MCF 10A (cell line): ENCODE data around the gene PFKFB2. TPM values are rescaled to one million over a fixed set of nuclear protein-coding genes. Genes with fewer than 3 reads are reported as not detected.

ENCODE experiments used
- BruUV-seq: library from RNA; stranded (reverse); fragments of 400-500 nt; replicated peaks from 2 replicates; lab custom pipeline; 2021; lab: Mats Ljungman, UMichigan
- CTCF ChIA-PET: fragments of 300-600 bp; sonication (Branson Sonifier 250); formaldehyde crosslinking; extraction: SDS; loops from one replicate; lab custom pipeline; 2021; ENCODE audit warnings: antibody characterized with exemption, inconsistent platforms; lab: Yijun Ruan, JAX
- POLR2A ChIA-PET: fragments of 300-600, 350-650 bp; sonication (Branson Sonifier 250); formaldehyde crosslinking; extraction: SDS; loops from one replicate; lab custom pipeline; 2020; ENCODE audit warnings: antibody characterized with exemption, inconsistent platforms; lab: Yijun Ruan, JAX
- DNase-seq: peaks from one replicate; pipeline ENCODE4 v3.0.0-alpha.2; 2018; ENCODE audit not compliant: unreplicated experiment
- H3K27ac Mint-ChIP-seq: one replicate; pipeline ENCODE4 v1.8.0; 2022; ENCODE audit warnings: mild to moderate bottlenecking, low read depth, mixed read lengths; ENCODE audit not compliant: unreplicated experiment
- H3K27me3 Mint-ChIP-seq: one replicate; pipeline ENCODE4 v1.8.0; 2022; ENCODE audit warnings: mixed read lengths; ENCODE audit not compliant: insufficient read depth, unreplicated experiment
- H3K36me3 Mint-ChIP-seq: one replicate; pipeline ENCODE4 v1.8.0; 2022; ENCODE audit warnings: mild to moderate bottlenecking, moderate library complexity, mixed read lengths; ENCODE audit not compliant: insufficient read depth, unreplicated experiment
- H3K4me1 Mint-ChIP-seq: one replicate; pipeline ENCODE4 v1.8.0; 2022; ENCODE audit warnings: mixed read lengths; ENCODE audit not compliant: insufficient read depth, unreplicated experiment
- H3K4me3 Mint-ChIP-seq: one replicate; pipeline ENCODE4 v1.8.0; 2022; ENCODE audit warnings: mild to moderate bottlenecking, moderate library complexity, mixed read lengths; ENCODE audit not compliant: unreplicated experiment
- H3K9me3 Mint-ChIP-seq: one replicate; pipeline ENCODE4 v1.8.0; 2022; ENCODE audit warnings: mixed read lengths; ENCODE audit not compliant: unreplicated experiment
- CTCF ChIP-seq: fragments of 200-600 bp; IDR thresholded peaks from one replicate; pipeline ENCODE4 v1.8.0; 2022; ENCODE audit warnings: antibody characterized with exemption, mild to moderate bottlenecking; ENCODE audit not compliant: unreplicated experiment
- intact Hi-C: fragments of 100-400 bp; cut with micrococcal nuclease; formaldehyde crosslinking; loops from 2 replicates; pipeline ENCODE4 v1.14.1; 2022
- total RNA-seq: library from RNA; stranded (reverse); gene quantifications from 2 replicates; pipeline ENCODE4 v1.2.3, GENCODE V29; 2022

PFKFB2 gene
- total RNA-seq, 1 experiment from 2014 or later, result 21.1 TPM

GRCh38 chr1:207019161-207019560 lies 33.9 kb upstream of the PFKFB2 start:
- ChIA-PET POLR2A (interaction anchor here (0.7 to 27.1 kb wide), 8 partner anchors 16 to 445 kb away, joined by 3 to 2100 read pairs (median 13); partner anchors contain the start of genes C1orf116, CD55, DYRK3 and PFKFB2), CTCF (interaction anchor here (0.6 to 17.4 kb wide), 12 partner anchors 8 to 263 kb away, joined by 3 to 280 read pairs (median 6); partner anchors contain the start of gene C1orf116)
- DNase-seq, result no peak
- no peaks in the 10 kb centered on the region for H3K27me3 Mint-ChIP-seq
- H3K4me1 Mint-ChIP-seq, result peaks cover 50% of the 10 kb centered on the region
- intact Hi-C loops, result no loop called here
- no TSS peak for BruUV-seq
- peaks cover 15% of the 10 kb centered on the region for H3K36me3 Mint-ChIP-seq
- H3K9me3 Mint-ChIP-seq, result no peaks in the 10 kb centered on the region
- H3K4me3 Mint-ChIP-seq, result no peak overlapping the region
- H3K27ac Mint-ChIP-seq, result peak overlapping the region; percentile 60
- no peak for TF ChIP-seq CTCF

GRCh38 chr1:207019661-207020060 lies 33.4 kb upstream of the PFKFB2 start:
- peaks cover 20% of the 10 kb centered on the region for H3K36me3 Mint-ChIP-seq
- POLR2A ChIA-PET, result interaction anchor here (0.6 to 27.1 kb wide), 15 partner anchors 17 to 446 kb away, joined by 3 to 2100 read pairs (median 4); partner anchors contain the start of genes C1orf116, CD55, DYRK3 and PFKFB2

GRCh38 chr1:207020065-207020708 lies 32.9 kb upstream of the PFKFB2 start:
- peak overlapping the region; percentile 5 for H3K4me3 Mint-ChIP-seq
- CTCF ChIA-PET, result interaction anchor here (0.6 to 17.4 kb wide), 11 partner anchors 12 to 224 kb away, joined by 3 to 280 read pairs (median 6); partner anchors contain the start of genes C1orf116, PFKFB2 and YOD1
- H3K9me3 Mint-ChIP-seq, result no peaks in the 10 kb centered on the region
- TSS peak; percentile 73 for BruUV-seq
- POLR2A ChIA-PET, result interaction anchor here (0.6 to 27.1 kb wide), 18 partner anchors 17 to 385 kb away, joined by 3 to 2100 read pairs (median 3); partner anchors contain the start of genes C1orf116, CD55, DYRK3 and PFKFB2
- intact Hi-C loops, result no loop called here
- H3K36me3 Mint-ChIP-seq, result peaks cover 26% of the 10 kb centered on the region
- H3K27me3 Mint-ChIP-seq, result no peaks in the 10 kb centered on the region
- peak overlapping the region; percentile 60 for H3K27ac Mint-ChIP-seq
- H3K4me1 Mint-ChIP-seq, result peaks cover 57% of the 10 kb centered on the region
- DNase-seq, result peak; percentile 81
- no peak for TF ChIP-seq CTCF

More at GRCh38 chr1:207019661-207020060, 33.4 kb upstream of the PFKFB2 start:
- Mint-ChIP-seq H3K4me1 (peaks cover 55% of the 10 kb centered on the region), H3K27ac (peak overlapping the region; percentile 60), H3K9me3 (no peaks in the 10 kb centered on the region), H3K4me3 (peak overlapping the region; percentile 5), H3K27me3 (no peaks in the 10 kb centered on the region)
- TF ChIP-seq CTCF, result no peak
- intact Hi-C loops, result no loop called here
- CTCF ChIA-PET, result interaction anchor here (0.8 to 17.4 kb wide), 9 partner anchors 8 to 225 kb away, joined by 3 to 280 read pairs (median 6); partner anchors contain the start of genes C1orf116 and YOD1
- TSS peak; percentile 82 for BruUV-seq
- no peak for DNase-seq

DNA sequence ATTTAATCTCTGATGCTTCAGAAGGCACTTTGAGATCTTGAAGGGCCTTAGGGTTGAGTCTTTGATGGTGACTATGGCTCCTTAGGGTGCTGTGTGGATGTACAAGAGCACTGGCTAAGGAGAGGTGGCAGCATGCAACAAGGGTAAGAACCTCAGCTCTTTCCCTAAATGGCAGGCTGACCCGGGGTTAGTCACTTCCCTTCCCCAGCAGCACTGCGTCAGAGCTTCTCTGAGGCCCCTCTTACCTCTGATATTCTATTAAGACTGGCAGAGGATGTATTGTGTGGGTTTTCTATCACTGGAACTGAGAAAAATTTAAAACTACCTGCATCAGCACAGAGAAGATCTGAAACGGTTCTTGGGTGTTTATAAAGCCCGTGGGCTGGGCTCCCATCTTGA lies 32.4 kb upstream of the PFKFB2 start:
- Mint-ChIP-seq H3K4me1 (peaks cover 60% of the 10 kb centered on the region), H3K9me3 (no peaks in the 10 kb centered on the region), H3K27ac (peak overlapping the region; percentile 60), H3K27me3 (no peaks in the 10 kb centered on the region), H3K36me3 (peaks cover 31% of the 10 kb centered on the region), H3K4me3 (no peak overlapping the region)
- ChIA-PET POLR2A (interaction anchor here (0.6 to 27.1 kb wide), 16 partner anchors 18 to 386 kb away, joined by 3 to 2100 read pairs (median 4); partner anchors contain the start of genes C1orf116, CD55, DYRK3 and PFKFB2), CTCF (interaction anchor here (0.6 to 17.4 kb wide), 12 partner anchors 11 to 386 kb away, joined by 3 to 280 read pairs (median 6); partner anchors contain the start of genes C1orf116, PFKFB2 and YOD1)
- intact Hi-C loops, result no loop called here
- BruUV-seq, result no TSS peak
- peak; percentile 52 for DNase-seq
- TF ChIP-seq CTCF, result no peak
